Panc1 (cell line): Measurements from ENCODE around the gene MS4A1. TPM values are rescaled to one million over a fixed set of nuclear protein-coding genes. Genes with fewer than 3 reads are reported as not detected.
"Not testable (repeated sequence)": the region's sequence is repeated elsewhere in the genome, so short reads cannot be mapped to it uniquely, and the experiment has no call there.

ENCODE experiments used
- ATAC-seq: fragments of 200-7000 bp; cut with Tn5 transposase; 2 replicates; pipeline ENCODE4 v1.9.1; 2020; ENCODE audit warnings: mild to moderate bottlenecking, moderate library complexity
- BruUV-seq: library from RNA; stranded (reverse); fragments of 400-500 nt; replicated peaks from 2 replicates; lab custom pipeline; 2021; lab: Mats Ljungman, UMichigan
- CTCF ChIA-PET: fragments of 300-600 bp; sonication (Branson Sonifier 250); formaldehyde crosslinking; loops from one replicate; lab custom pipeline; 2022; ENCODE audit warnings: antibody characterized with exemption; lab: Charles Lee
- POLR2A ChIA-PET: fragments of 300-600 bp; sonication (Branson Sonifier 250); formaldehyde crosslinking; loops from one replicate; lab custom pipeline; 2022; ENCODE audit warnings: antibody characterized with exemption; lab: Charles Lee
- DNase-seq: peaks from one replicate; pipeline ENCODE4 v3.0.0-alpha.2; 2010; ENCODE audit warnings: low read depth, low spot score
- H3K27ac ChIP-seq: 2 replicates; pipeline ENCODE4 v1.5.1; 2011; ENCODE audit warnings: mild to moderate bottlenecking, low read length, inconsistent platforms
- H3K27me3 ChIP-seq: fragments of 200-500 bp; sonication (Bioruptor generic); 2 replicates; pipeline ENCODE4 v1.6.0; 2014; ENCODE audit warnings: low read length, inconsistent platforms; ENCODE audit not compliant: control insufficient read depth, insufficient read depth
- H3K36me3 ChIP-seq: fragments of 200-500 bp; sonication (Bioruptor generic); 2 replicates; pipeline ENCODE4 v1.5.1; 2014; ENCODE audit warnings: inconsistent platforms, mild to moderate bottlenecking, low read length, moderate library complexity; ENCODE audit not compliant: control insufficient read depth, insufficient read depth
- H3K4me1 ChIP-seq: 2 replicates; pipeline ENCODE4 v1.5.1; 2011; ENCODE audit warnings: inconsistent platforms, mild to moderate bottlenecking, low read length, moderate library complexity; ENCODE audit not compliant: control insufficient read depth, insufficient read depth
- H3K4me3 ChIP-seq, 2 experiments: 2 replicates each; pipeline ENCODE4 v1.5.1; 2011 to 2012; ENCODE audit warnings: low read depth in 2 of 2, low read length in 2 of 2, mild to moderate bottlenecking in 2 of 2, inconsistent platforms in 1 of 2, moderate library complexity in 1 of 2
- H3K9me3 ChIP-seq: fragments of 200-500 bp; sonication (Bioruptor generic); 2 replicates; pipeline ENCODE4 v1.5.1; 2014; ENCODE audit warnings: low read depth, mild to moderate bottlenecking, inconsistent platforms, low read length, moderate library complexity; ENCODE audit not compliant: control insufficient read depth, insufficient read depth
- POLR2AphosphoS5 ChIP-seq: IDR thresholded peaks from 2 replicates; pipeline ENCODE4 v1.6.1; 2012; ENCODE audit warnings: mild to moderate bottlenecking, low read depth, low read length, moderate library complexity
- SIN3A ChIP-seq: IDR thresholded peaks from 2 replicates; pipeline ENCODE4 v1.6.1; 2012; ENCODE audit warnings: low read depth, mild to moderate bottlenecking, low read length, moderate library complexity, borderline replicate concordance; ENCODE audit not compliant: insufficient read depth
- TCF7L2 ChIP-seq: IDR thresholded peaks from 2 replicates; pipeline ENCODE4 v1.6.1; 2011; ENCODE audit warnings: mild to moderate bottlenecking, low read depth, low read length, inconsistent platforms
- in situ Hi-C: cut with HindIII; loops from 2 replicates; pipeline ENCODE4 v1.10.0; 2016; ENCODE audit warnings: low sequenced_read_pairs, low pct_unique_long_range_greater_than_20kb
- intact Hi-C: fragments of 100-400 bp; cut with micrococcal nuclease; formaldehyde crosslinking; loops from one replicate; pipeline ENCODE4 v1.10.0; 2022; ENCODE audit not compliant: unreplicated experiment
- total RNA-seq: library from RNA; stranded (reverse); gene quantifications from one replicate; pipeline ENCODE4 v1.2.1, GENCODE V29; 2021; ENCODE audit not compliant: unreplicated experiment
- TF ChIP-seq, protein P1 (sequence below), 2 experiments: IDR thresholded peaks; 2 replicates each; pipeline ENCODE4 v1.6.1; 2011 to 2012; ENCODE audit warnings: low read depth in 2 of 2, control low read depth in 1 of 2, low read length in 1 of 2, mild to moderate bottlenecking in 1 of 2, moderate library complexity in 1 of 2; ENCODE audit not compliant: insufficient read depth in 1 of 2
- TF ChIP-seq, protein P2 (sequence below): fragments of 450-650 bp; IDR thresholded peaks from 2 replicates; pipeline ENCODE4 v1.5.1; 2017; ENCODE audit warnings: mild to moderate bottlenecking

Gene MS4A1
- total RNA-seq, 1 experiment from 2014 or later: 0.59 TPM

DNA sequence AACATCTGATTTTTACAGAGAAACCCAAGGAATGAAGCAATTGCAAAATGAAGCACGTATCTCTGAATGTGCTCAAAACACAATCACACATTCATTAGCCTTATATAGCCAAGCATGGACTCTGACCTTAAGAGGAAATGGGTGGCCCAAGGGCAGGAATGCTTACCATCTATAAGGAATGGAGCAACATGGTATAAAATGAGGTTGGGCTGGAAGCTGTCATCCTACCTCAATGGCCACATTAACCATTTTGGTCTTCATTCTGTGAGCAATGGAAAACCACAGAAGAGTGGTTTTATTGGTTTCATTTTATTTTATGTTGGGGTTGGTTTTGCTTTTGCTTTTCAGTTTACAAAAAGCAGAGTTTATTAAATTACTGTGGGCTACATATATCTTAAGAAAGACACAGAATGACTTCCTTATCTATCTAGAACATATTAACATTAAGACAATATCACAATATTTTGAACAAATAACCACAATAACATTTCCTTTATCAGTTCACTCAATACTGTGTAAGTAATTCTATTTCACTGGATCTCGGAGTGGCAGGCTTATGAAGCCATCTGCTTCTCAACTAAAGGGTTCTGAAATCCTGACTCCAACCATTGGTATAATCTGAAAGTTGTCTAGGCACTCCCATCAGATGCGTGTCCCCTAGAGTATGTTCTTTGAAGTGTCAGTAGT is 48.7 kb downstream of the MS4A1 start:
- ATAC-seq (no peak), DNase-seq (no peak)
- Histone ChIP-seq H3K4me3 (no peak overlapping the region), H3K27ac (no peak overlapping the region), H3K4me1 (no peaks in the 10 kb centered on the region), H3K9me3 (no peaks in the 10 kb centered on the region), H3K36me3 (no peaks in the 10 kb centered on the region), H3K27me3 (no peaks in the 10 kb centered on the region)
- no peak for TF ChIP-seq SIN3A
- TF ChIP-seq, protein P1, sequence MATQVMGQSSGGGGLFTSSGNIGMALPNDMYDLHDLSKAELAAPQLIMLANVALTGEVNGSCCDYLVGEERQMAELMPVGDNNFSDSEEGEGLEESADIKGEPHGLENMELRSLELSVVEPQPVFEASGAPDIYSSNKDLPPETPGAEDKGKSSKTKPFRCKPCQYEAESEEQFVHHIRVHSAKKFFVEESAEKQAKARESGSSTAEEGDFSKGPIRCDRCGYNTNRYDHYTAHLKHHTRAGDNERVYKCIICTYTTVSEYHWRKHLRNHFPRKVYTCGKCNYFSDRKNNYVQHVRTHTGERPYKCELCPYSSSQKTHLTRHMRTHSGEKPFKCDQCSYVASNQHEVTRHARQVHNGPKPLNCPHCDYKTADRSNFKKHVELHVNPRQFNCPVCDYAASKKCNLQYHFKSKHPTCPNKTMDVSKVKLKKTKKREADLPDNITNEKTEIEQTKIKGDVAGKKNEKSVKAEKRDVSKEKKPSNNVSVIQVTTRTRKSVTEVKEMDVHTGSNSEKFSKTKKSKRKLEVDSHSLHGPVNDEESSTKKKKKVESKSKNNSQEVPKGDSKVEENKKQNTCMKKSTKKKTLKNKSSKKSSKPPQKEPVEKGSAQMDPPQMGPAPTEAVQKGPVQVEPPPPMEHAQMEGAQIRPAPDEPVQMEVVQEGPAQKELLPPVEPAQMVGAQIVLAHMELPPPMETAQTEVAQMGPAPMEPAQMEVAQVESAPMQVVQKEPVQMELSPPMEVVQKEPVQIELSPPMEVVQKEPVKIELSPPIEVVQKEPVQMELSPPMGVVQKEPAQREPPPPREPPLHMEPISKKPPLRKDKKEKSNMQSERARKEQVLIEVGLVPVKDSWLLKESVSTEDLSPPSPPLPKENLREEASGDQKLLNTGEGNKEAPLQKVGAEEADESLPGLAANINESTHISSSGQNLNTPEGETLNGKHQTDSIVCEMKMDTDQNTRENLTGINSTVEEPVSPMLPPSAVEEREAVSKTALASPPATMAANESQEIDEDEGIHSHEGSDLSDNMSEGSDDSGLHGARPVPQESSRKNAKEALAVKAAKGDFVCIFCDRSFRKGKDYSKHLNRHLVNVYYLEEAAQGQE (IDR thresholded peaks at IDR 0.05; ENCODE audit: insufficient read depth in 1 of 2, low read depth in 2 of 2, low read length in 1 of 2): no peak
- TF ChIP-seq, protein P2, sequence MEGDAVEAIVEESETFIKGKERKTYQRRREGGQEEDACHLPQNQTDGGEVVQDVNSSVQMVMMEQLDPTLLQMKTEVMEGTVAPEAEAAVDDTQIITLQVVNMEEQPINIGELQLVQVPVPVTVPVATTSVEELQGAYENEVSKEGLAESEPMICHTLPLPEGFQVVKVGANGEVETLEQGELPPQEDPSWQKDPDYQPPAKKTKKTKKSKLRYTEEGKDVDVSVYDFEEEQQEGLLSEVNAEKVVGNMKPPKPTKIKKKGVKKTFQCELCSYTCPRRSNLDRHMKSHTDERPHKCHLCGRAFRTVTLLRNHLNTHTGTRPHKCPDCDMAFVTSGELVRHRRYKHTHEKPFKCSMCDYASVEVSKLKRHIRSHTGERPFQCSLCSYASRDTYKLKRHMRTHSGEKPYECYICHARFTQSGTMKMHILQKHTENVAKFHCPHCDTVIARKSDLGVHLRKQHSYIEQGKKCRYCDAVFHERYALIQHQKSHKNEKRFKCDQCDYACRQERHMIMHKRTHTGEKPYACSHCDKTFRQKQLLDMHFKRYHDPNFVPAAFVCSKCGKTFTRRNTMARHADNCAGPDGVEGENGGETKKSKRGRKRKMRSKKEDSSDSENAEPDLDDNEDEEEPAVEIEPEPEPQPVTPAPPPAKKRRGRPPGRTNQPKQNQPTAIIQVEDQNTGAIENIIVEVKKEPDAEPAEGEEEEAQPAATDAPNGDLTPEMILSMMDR: no peak
- no peak for TF ChIP-seq TCF7L2
- no peak for TF ChIP-seq POLR2AphosphoS5
- POLR2A ChIA-PET: no interaction called here
- no TSS peak for BruUV-seq
- intact Hi-C loops: no loop called here
- CTCF ChIA-PET: no interaction called here
- in situ Hi-C loops: no loop called here

DNA sequence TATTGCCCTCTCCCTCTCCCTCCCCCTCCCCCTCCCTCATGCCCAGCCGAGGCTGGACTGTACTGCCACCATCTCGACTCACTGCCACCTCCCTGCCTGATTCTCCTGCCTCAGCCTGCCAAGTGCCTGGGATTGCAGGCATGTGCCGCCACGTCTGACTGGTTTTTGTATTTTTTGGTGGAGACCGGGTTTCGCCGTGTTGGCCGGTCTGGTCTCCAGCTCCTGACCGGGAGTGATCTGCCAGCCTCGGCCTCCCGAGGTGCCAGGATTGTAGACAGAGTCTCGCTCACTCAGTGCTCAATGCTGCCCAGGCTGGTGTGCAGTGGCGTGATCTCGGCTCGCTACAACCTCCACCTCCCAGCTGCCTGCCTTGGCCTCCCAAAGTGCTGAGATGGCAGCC is 54.0 kb downstream of the MS4A1 start:
- H3K27me3 ChIP-seq, POLR2A ChIA-PET, in situ Hi-C loops, H3K4me1 ChIP-seq, BruUV-seq, H3K36me3 ChIP-seq, H3K4me3 ChIP-seq, CTCF ChIA-PET, intact Hi-C loops, H3K9me3 ChIP-seq, DNase-seq, ATAC-seq, H3K27ac ChIP-seq: not testable (repeated sequence)

DNA sequence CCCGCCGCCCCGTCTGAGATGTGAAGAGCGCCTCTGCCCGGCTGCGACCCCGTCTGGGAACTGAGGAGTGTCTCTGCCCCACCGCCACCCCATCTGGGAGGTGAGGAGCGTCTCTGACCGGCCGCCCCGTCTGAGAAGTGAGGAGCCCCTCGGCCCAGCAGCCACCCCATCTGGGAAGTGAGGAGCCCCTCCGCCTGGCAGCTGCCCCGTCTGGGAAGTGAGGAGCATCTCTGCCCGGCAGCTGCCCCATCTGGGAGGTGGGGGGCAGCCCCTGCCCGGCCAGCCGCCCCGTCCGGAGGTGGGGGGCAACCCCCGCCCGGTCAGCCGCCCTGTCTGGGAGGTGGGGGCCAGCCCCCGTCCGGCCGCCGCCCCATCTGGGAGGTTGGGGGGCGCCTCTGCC is 54.6 kb downstream of the MS4A1 start:
- BruUV-seq, POLR2A ChIA-PET, H3K27ac ChIP-seq, DNase-seq, H3K27me3 ChIP-seq, ATAC-seq, H3K9me3 ChIP-seq, intact Hi-C loops, CTCF ChIA-PET, in situ Hi-C loops, H3K4me3 ChIP-seq, H3K4me1 ChIP-seq, H3K36me3 ChIP-seq: not testable (repeated sequence)
